Measurements from ENCODE around the gene RER1. TPM values are rescaled to one million over a fixed set of nuclear protein-coding genes. Genes with fewer than 3 reads are reported as not detected.

Gene RER1
- total and polyA plus RNA-seq, 12 donors = 55.5 to 107 (median 77.3) TPM

DNA sequence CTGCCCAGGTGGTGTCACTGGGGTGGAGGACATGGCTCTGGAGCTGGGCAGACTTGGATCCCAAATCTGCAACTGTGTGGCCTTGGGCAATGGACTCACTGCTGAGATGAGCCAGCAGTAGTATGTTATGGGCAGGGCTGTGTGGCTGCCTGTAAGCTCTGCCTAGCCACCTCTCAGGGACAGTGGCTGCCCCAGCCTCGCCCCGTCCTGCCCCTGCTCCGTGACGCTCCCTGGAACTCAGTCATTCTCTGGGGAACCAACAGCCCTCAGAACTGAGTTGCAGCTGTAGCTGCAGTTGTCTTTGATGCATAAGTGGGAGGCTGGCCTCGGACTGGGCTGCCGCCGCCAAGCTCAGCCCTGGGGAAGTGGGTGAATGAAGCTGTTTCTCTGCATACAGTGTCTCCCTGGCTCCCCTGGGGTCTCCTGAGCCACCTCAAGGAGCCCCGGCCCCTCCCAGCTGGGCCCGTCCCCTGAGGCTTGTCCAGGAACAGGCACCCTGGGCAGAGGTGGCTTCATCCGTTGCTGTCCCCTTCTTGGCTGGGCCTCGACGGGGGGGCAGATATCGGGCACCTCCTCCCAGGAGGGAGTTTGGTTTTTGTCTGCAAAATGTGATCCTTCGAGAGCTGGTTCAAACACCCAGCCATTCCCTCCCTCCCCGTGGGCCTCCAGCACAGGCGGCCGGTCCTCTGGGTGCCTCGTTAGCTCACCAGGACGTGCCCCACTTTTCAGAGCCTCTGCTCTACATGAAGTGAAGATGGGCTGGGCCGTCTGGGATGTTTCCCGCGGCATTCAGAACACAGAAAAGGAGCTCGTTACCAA, 58.2 kb downstream of the RER1 start:
- Histone ChIP-seq H3K36me3 (no peaks in the 10 kb centered on the region), H3K9me3 (no peaks in the 10 kb centered on the region), H3K27ac (no peak overlapping the region), H3K27me3 (peaks cover 11 to 96% (median 85%) of the 10 kb centered on the region in 7 donors), H3K4me3 (no peak overlapping the region), H3K4me1 (no peaks in the 10 kb centered on the region)
- WGBS, 2 donors = 49 to 57% methylated on average over 23 of the region's 23 CpGs
- TF ChIP-seq, protein P1, sequence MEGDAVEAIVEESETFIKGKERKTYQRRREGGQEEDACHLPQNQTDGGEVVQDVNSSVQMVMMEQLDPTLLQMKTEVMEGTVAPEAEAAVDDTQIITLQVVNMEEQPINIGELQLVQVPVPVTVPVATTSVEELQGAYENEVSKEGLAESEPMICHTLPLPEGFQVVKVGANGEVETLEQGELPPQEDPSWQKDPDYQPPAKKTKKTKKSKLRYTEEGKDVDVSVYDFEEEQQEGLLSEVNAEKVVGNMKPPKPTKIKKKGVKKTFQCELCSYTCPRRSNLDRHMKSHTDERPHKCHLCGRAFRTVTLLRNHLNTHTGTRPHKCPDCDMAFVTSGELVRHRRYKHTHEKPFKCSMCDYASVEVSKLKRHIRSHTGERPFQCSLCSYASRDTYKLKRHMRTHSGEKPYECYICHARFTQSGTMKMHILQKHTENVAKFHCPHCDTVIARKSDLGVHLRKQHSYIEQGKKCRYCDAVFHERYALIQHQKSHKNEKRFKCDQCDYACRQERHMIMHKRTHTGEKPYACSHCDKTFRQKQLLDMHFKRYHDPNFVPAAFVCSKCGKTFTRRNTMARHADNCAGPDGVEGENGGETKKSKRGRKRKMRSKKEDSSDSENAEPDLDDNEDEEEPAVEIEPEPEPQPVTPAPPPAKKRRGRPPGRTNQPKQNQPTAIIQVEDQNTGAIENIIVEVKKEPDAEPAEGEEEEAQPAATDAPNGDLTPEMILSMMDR (IDR thresholded peaks at IDR 0.05) = no peak
- DNase-seq (no peak), ATAC-seq (no peak)
- intact Hi-C loops (cut with DNase I) = loop anchor here in 1 of 10 donors (10.0 kb wide), 1 partner anchor 165 kb away; no protein-coding TSS in a partner anchor

DNA sequence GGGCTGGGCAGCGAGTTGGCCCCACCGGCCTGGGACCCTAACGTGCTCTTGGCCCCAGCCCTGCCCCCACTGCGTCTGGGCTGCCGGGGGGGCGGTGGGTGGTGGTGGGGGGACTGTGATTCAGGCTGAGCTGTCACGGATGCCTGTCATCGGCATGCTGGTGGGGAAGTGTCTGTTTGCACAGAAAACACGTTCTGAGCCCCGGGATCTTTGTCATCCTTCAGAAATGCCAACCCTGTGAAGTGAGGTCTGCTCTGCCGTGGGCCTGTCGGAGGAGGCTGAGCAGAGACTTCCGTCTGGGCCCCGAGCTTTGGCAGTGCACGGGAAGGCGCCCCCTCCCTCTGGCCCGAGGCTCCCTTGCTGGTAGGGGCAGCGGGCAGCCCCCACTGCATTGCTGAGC, 60.1 kb downstream of the RER1 start:
- WGBS, 2 donors = 21 to 31% methylated on average over 18 of the region's 18 CpGs
- TF ChIP-seq, protein P1 (IDR thresholded peaks at IDR 0.05) = no peak
- H3K36me3 ChIP-seq = no peaks in the 10 kb centered on the region
- H3K4me3 ChIP-seq = no peak overlapping the region
- H3K27me3 ChIP-seq = peaks cover 6 to 96% (median 82%) of the 10 kb centered on the region in 7 donors
- no peak overlapping the region for H3K27ac ChIP-seq
- intact Hi-C loops (cut with DNase I) = no loop called here
- H3K9me3 ChIP-seq = no peaks in the 10 kb centered on the region
- H3K4me1 ChIP-seq = no peaks in the 10 kb centered on the region
- no peak for DNase-seq
- ATAC-seq = no peak

DNA sequence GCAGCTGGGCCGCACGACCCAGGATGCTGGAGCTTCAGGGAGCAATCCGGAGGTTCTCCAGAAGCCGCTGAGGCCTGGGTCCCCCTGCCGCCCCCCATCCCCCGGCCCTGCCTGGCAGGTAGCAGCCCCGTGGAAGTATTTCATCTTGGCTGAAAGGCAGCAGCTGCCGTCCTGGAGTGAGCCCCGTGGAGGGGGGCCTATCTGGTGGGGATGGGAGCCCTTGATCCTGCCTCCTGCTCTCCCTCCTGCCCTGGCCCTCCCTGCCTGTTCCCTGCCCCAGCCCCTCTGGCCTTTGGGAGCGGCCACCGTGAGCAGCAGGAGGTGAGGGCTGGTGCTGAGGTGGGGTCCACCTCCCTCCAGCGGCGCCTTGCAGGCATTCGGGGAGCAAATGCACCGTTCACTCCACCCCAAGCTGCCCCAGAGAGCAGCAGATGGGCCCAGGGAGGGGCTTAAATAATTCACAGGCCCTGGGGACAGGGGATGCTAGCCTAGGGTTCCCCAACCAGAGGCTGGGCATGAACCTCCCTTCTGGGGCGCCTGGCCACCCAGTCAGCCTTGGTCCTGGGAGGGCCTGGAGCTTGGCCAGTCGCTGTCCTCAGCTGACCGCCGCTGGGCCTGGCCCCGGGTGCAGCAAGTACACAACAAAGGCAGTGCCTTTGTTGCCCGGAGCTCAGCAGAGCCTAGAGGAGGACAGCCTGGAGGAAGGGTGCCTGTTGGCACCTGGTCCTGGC, 60.7 kb downstream of the RER1 start:
- intact Hi-C loops (cut with DNase I) = no loop called here
- no peak overlapping the region for H3K27ac ChIP-seq
- no peak for DNase-seq
- 42 to 47% methylated on average over 19 to 21 of the region's 21 CpGs for WGBS, 2 donors
- no peaks in the 10 kb centered on the region for H3K4me1 ChIP-seq
- H3K9me3 ChIP-seq = no peaks in the 10 kb centered on the region
- no peak for ATAC-seq
- no peaks in the 10 kb centered on the region for H3K36me3 ChIP-seq
- H3K27me3 ChIP-seq = peaks cover 6 to 93% (median 82%) of the 10 kb centered on the region in 7 donors
- H3K4me3 ChIP-seq = no peak overlapping the region
- TF ChIP-seq, protein P1 (IDR thresholded peaks at IDR 0.05) = no peak

DNA sequence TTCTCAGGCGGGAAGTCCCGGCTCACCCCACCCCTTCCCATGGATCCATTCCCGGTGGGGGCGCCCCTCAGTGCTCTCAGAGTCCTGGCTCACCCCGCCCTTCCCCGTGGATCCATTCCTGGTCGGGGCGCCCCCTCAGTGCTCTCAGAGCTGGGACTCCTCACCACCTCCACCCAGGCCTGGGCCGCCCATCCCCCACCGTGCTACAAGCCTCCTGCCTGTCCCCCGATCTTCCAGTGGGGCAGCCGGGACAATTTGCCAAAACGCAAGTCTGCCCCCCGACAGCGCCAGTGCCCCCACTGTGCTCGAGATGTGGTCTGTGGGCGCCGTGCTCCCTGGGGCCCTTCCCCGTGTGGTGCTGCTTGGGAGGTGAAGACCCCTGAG, 61.3 kb downstream of the RER1 start:
- ATAC-seq (no peak), DNase-seq (no peak)
- 71 to 76% methylated on average over 19 of the region's 19 CpGs for WGBS, 2 donors
- Histone ChIP-seq H3K4me3 (no peak overlapping the region), H3K36me3 (no peaks in the 10 kb centered on the region), H3K4me1 (no peaks in the 10 kb centered on the region), H3K9me3 (no peaks in the 10 kb centered on the region), H3K27me3 (peaks cover 6 to 88% (median 77%) of the 10 kb centered on the region in 7 donors), H3K27ac (no peak overlapping the region)
- intact Hi-C loops (cut with DNase I) = no loop called here
- TF ChIP-seq, protein P1 (IDR thresholded peaks at IDR 0.05) = no peak

All from heart right ventricle (tissue), 16 donors.